Calu3 (cell line): ENCODE data around the gene MRTFA. TPM values are rescaled to one million over a fixed set of nuclear protein-coding genes. Genes with fewer than 3 reads are reported as not detected.
"Not testable (repeated sequence)": the region's sequence is repeated elsewhere in the genome, so short reads cannot be mapped to it uniquely, and the experiment has no call there.

Source experiments
- BruUV-seq: library from RNA; stranded (reverse); fragments of 400-500 nt; replicated peaks from 2 replicates; lab custom pipeline; 2021; lab: Mats Ljungman, UMichigan
- CTCF ChIA-PET: fragments of 300-600 bp; sonication (Branson Sonifier 250); formaldehyde crosslinking; loops from one replicate; lab custom pipeline; 2022; ENCODE audit warnings: antibody characterized with exemption; lab: Charles Lee
- DNase-seq: peaks from one replicate; pipeline ENCODE4 v3.0.0; 2022
- H3K27ac Mint-ChIP-seq: one replicate; pipeline ENCODE4 v1.8.0; 2022; ENCODE audit warnings: mixed read lengths; ENCODE audit not compliant: unreplicated experiment
- H3K27me3 Mint-ChIP-seq: one replicate; pipeline ENCODE4 v1.8.0; 2022; ENCODE audit warnings: mixed read lengths; ENCODE audit not compliant: unreplicated experiment
- H3K36me3 Mint-ChIP-seq: one replicate; pipeline ENCODE4 v1.8.0; 2022; ENCODE audit warnings: mild to moderate bottlenecking, moderate library complexity, mixed read lengths; ENCODE audit not compliant: insufficient read depth, unreplicated experiment
- H3K4me1 Mint-ChIP-seq: one replicate; pipeline ENCODE4 v1.8.0; 2022; ENCODE audit warnings: mild to moderate bottlenecking, low read depth, mixed read lengths; ENCODE audit not compliant: unreplicated experiment
- H3K4me3 Mint-ChIP-seq: one replicate; pipeline ENCODE4 v1.8.0; 2022; ENCODE audit warnings: mild to moderate bottlenecking, low read depth, moderate library complexity, mixed read lengths; ENCODE audit not compliant: unreplicated experiment
- H3K9me3 Mint-ChIP-seq: one replicate; pipeline ENCODE4 v1.8.0; 2022; ENCODE audit warnings: low read depth, mixed read lengths; ENCODE audit not compliant: unreplicated experiment
- intact Hi-C: fragments of 100-400 bp; cut with micrococcal nuclease; formaldehyde crosslinking; loops from one replicate; pipeline ENCODE4 v1.10.0; 2022; ENCODE audit not compliant: unreplicated experiment
- total RNA-seq: library from RNA; stranded (reverse); gene quantifications from 2 replicates; pipeline ENCODE4 v1.2.3, GENCODE V29; 2022
- TF ChIP-seq, protein P1 (sequence below): fragments of 200-600 bp; IDR thresholded peaks from one replicate; pipeline ENCODE4 v1.8.0; 2022; ENCODE audit warnings: antibody characterized with exemption; ENCODE audit not compliant: unreplicated experiment

The MRTFA gene
- total RNA-seq, 1 experiment from 2014 or later: 54.1 TPM

DNA sequence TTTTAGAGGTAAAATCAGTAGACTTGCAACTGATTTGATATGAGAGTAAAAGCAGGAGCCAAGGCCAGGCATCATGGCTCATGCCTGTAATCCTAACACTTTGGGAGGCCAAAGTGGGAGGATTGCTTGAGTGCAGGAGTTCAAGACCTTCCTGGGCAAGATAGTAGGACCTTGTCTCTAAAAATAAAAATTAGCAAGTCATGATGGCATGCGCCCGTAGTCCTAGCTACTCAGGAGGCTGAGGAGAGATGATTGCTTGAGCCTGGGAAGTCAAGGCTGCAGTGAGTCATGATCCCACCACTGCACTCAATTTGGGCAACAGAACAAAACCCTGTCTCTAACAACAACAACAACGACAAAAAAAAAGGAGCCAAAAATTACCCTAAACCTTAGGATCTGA, 252.6 kb downstream of the MRTFA start:
- H3K4me1 Mint-ChIP-seq: peaks cover 38% of the 10 kb centered on the region
- H3K9me3 Mint-ChIP-seq: no peaks in the 10 kb centered on the region
- CTCF ChIA-PET: interaction anchor here (0.6 kb wide), 1 partner anchor 270 kb away, joined by 3 read pairs; no protein-coding TSS in a partner anchor
- H3K27ac Mint-ChIP-seq: no peak overlapping the region
- H3K27me3 Mint-ChIP-seq: no peaks in the 10 kb centered on the region
- no TSS peak for BruUV-seq
- peaks cover 11% of the 10 kb centered on the region for H3K36me3 Mint-ChIP-seq
- intact Hi-C loops: no loop called here
- TF ChIP-seq, protein P1, sequence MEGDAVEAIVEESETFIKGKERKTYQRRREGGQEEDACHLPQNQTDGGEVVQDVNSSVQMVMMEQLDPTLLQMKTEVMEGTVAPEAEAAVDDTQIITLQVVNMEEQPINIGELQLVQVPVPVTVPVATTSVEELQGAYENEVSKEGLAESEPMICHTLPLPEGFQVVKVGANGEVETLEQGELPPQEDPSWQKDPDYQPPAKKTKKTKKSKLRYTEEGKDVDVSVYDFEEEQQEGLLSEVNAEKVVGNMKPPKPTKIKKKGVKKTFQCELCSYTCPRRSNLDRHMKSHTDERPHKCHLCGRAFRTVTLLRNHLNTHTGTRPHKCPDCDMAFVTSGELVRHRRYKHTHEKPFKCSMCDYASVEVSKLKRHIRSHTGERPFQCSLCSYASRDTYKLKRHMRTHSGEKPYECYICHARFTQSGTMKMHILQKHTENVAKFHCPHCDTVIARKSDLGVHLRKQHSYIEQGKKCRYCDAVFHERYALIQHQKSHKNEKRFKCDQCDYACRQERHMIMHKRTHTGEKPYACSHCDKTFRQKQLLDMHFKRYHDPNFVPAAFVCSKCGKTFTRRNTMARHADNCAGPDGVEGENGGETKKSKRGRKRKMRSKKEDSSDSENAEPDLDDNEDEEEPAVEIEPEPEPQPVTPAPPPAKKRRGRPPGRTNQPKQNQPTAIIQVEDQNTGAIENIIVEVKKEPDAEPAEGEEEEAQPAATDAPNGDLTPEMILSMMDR: no peak
- no peak for DNase-seq
- H3K4me3 Mint-ChIP-seq: no peak overlapping the region

DNA sequence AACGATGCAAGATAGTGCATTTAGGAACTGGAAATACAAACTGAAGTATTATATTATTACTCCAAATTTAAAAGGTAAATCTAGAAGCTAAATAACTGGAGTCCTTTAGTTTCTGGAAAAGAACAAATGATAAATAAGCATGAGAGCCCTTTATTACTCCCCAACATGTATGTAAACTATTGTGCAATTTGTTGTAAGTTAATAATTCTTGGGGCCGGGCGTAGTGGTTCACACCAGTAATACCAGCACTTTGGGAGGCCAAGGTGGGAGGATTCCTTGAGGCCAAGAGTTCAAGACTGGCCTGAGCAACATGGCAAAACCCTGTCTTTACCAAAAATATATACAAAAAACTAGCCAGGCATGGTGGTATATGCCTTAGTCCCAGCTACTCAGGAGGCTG, 255.1 kb downstream of the MRTFA start:
- no peak overlapping the region for H3K27ac Mint-ChIP-seq
- H3K4me3 Mint-ChIP-seq: no peak overlapping the region
- H3K36me3 Mint-ChIP-seq: peaks cover 11% of the 10 kb centered on the region
- TF ChIP-seq, protein P1: no peak
- H3K27me3 Mint-ChIP-seq: no peaks in the 10 kb centered on the region
- CTCF ChIA-PET: interaction anchor here (0.9 kb wide), 1 partner anchor 11 kb away, joined by 3 read pairs; no protein-coding TSS in a partner anchor
- no TSS peak for BruUV-seq
- H3K9me3 Mint-ChIP-seq: no peaks in the 10 kb centered on the region
- DNase-seq: no peak
- peaks cover 21% of the 10 kb centered on the region for H3K4me1 Mint-ChIP-seq
- intact Hi-C loops: no loop called here

DNA sequence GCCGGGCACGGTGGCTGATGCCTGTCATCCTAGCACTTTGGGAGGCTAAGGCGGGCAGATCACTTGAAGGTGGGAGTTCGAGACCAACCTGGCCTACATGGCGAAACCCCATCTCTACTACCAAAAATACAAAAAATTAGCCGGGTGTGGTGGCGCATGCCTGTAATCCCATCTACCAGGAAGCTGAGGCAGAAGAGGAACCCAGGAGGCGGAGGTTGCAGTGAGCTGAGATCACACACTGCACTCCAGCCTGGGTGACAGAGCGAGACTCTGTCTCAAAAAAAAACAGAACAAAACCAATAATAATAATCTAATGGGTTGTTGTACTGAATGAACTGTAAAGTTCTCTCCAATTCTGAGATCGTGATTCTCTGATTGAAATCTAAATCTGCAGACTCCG, 258.1 kb downstream of the MRTFA start:
- H3K4me3 Mint-ChIP-seq, CTCF ChIA-PET, H3K4me1 Mint-ChIP-seq, H3K27ac Mint-ChIP-seq, H3K27me3 Mint-ChIP-seq, intact Hi-C loops, BruUV-seq, H3K36me3 Mint-ChIP-seq, H3K9me3 Mint-ChIP-seq, DNase-seq: not testable (repeated sequence)

DNA sequence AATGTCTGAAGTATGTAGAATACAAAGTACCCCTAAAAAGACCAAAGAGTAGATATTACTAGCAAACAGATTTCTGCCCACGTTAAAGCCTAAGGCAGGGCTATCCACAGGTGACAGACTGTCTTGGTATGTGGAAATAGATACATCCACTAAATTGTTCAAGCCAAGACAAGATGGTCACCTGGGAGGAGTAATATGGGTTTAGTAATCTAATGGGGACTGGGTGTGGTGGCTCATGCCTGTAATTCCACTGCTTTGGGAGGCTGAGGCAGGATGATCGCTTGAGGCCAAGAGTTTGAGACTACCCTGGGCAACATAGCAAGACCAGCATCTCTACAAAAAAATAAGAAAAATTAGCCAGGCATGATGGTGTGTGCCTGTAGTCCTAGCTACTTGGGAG, 258.6 kb downstream of the MRTFA start:
- no peak overlapping the region for H3K4me3 Mint-ChIP-seq
- BruUV-seq: no TSS peak
- DNase-seq: no peak
- no peaks in the 10 kb centered on the region for H3K36me3 Mint-ChIP-seq
- CTCF ChIA-PET: interaction anchor here (0.7 to 1.3 kb wide), 2 partner anchors 10 to 59 kb away, joined by 3 read pairs; no protein-coding TSS in a partner anchor
- intact Hi-C loops: no loop called here
- no peak overlapping the region for H3K27ac Mint-ChIP-seq
- TF ChIP-seq, protein P1: no peak
- H3K27me3 Mint-ChIP-seq: no peaks in the 10 kb centered on the region
- peaks cover 13% of the 10 kb centered on the region for H3K4me1 Mint-ChIP-seq
- H3K9me3 Mint-ChIP-seq: no peaks in the 10 kb centered on the region

DNA sequence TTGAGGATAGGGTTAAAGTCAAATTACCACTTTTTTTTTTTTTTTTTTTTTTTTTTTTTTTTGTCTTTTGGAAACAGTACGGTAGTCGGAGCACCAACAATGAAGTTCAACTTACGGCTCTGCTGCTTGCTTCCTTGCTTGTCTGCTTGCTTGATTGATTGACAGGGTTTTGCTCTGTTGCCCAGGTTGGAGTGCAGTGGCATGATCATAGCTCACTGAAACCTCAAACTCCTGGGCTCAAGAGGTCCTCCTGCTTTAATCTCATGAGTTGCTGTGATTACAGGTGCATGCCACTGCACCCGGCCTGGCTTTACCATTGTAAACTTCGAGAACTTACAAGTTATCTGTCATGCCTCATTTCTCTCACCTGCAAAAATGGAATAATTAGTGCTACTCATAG, 260.4 kb downstream of the MRTFA start:
- Mint-ChIP-seq H3K27ac (no peak overlapping the region), H3K27me3 (no peaks in the 10 kb centered on the region)
- intact Hi-C loops: no loop called here

More for the DNA sequence above, 260.4 kb downstream of the MRTFA start:
- Mint-ChIP-seq H3K4me3 (no peak overlapping the region), H3K36me3 (peaks cover 15% of the 10 kb centered on the region), H3K4me1 (peaks cover 20% of the 10 kb centered on the region), H3K9me3 (no peaks in the 10 kb centered on the region)
- TF ChIP-seq, protein P1: no peak
- no TSS peak for BruUV-seq
- CTCF ChIA-PET: interaction anchor here (0.6 kb wide), 1 partner anchor 21 kb away, joined by 3 read pairs; no protein-coding TSS in a partner anchor
- no peak for DNase-seq
